ENCODE measurements around the gene RNF217. TPM values are rescaled to one million over a fixed set of nuclear protein-coding genes. Genes with fewer than 3 reads are reported as not detected.

RNF217 gene, protein sequence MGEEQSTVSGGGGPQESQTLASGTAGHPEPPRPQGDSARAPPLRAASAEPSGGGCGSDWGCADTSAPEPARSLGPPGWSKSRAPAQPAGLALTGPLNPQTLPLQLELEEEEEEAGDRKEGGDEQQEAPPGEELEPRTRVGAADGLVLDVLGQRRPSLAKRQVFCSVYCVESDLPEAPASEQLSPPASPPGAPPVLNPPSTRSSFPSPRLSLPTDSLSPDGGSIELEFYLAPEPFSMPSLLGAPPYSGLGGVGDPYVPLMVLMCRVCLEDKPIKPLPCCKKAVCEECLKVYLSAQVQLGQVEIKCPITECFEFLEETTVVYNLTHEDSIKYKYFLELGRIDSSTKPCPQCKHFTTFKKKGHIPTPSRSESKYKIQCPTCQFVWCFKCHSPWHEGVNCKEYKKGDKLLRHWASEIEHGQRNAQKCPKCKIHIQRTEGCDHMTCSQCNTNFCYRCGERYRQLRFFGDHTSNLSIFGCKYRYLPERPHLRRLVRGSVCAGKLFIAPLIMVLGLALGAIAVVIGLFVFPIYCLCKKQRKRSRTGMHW
- total RNA-seq: 28.0 and 46.2 TPM in 2 replicates

DNA sequence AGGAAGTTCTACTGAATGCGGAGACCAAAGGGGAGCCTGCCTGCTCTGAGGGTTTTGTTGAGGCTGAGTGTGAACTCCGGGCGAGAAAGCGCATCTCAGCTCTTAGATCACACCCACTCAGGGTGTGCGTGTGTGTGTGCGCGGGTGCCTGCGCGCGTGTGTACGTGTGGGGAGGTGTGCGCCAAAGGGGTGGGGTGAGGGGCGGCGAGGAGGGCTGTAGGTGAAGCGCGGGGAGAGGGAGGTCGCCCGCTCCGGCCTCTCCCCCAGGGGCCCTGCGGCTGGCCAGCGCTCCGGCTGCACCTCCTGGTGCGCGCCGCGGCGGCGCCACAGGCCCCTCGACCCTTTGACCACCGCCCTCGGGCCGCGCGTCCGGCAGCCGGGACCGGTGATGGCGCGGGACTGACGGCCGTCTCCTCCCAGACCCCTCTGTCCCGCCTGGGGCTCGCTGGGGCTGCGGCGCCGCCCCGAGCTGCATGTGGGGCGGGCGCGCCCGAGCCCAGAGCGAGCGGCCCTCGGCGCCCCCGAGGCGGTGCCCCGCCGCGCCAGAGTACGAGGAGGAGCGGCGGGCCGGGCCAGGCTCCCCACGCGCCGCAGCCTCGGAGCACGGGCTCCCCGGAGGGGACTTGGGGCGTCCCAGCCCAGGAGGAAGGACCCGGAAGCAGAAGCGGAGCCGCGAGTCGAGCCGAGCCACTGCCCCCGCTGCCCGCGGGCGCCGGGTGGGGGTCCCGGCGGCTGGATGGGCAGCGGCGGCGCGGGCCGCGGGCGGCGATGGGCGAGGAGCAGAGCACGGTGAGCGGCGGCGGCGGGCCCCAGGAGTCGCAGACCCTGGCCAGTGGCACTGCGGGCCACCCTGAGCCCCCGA is at the start of gene RNF217:
RNF217 (plus strand) TSS at position 661 of the 862 bp plus-strand sequence; CDS start at position 769, 108 bp downstream.

Other genes with a start within 250 kb of the RNF217 start
- gene TPD52L1, start 191.3 kb downstream of the RNF217 start, total RNA-seq: 29.0 and 32.4 TPM in 2 replicates